Pulmonary artery endothelial cell (primary cell): ENCODE measurements around the gene PGA3. TPM values are rescaled to one million over a fixed set of nuclear protein-coding genes. Genes with fewer than 3 reads are reported as not detected.
"Not testable (repeated sequence)": the region's sequence is repeated elsewhere in the genome, so short reads cannot be mapped to it uniquely, and the experiment has no call there.

ENCODE experiments used
- DNase-seq: peaks from one replicate; pipeline ENCODE4 v3.0.0-alpha.2; 2011; ENCODE audit warnings: low read depth, low spot score
- total RNA-seq: library from RNA; depleted of rRNA; stranded (reverse); fragments of >200 nt; gene quantifications from 2 replicates; pipeline ENCODE4 v1.2.3, GENCODE V29; 2014

The PGA3 gene
- total RNA-seq, 1 donor from 2014 or later: not detected

GRCh38 chr11:61204502-61205059 lies 1.3 kb downstream of the PGA3 start:
- DNase-seq: not testable (repeated sequence)

GRCh38 chr11:61207636-61208310 lies 4.5 kb downstream of the PGA3 start:
- not testable (repeated sequence) for DNase-seq

GRCh38 chr11:61210629-61211028 lies 7.3 kb downstream of the PGA3 start:
- DNase-seq: not testable (repeated sequence)

GRCh38 chr11:61211327-61211952 lies 8.1 kb downstream of the PGA3 start:
- DNase-seq: not testable (repeated sequence)

- not testable (repeated sequence) for DNase-seq
Measured at GRCh38 chr11:61212202-61212601, 8.9 kb downstream of the PGA3 start.

- not testable (repeated sequence) for DNase-seq
Measured at GRCh38 chr11:61213711-61214324, 10.5 kb downstream of the PGA3 start.

- not testable (repeated sequence) for DNase-seq
Measured at GRCh38 chr11:61218306-61218705, 15.0 kb downstream of the PGA3 start.

- DNase-seq: not testable (repeated sequence)
Measured at GRCh38 chr11:61219016-61219415, 15.7 kb downstream of the PGA3 start.

GRCh38 chr11:61222047-61222446 lies 18.7 kb downstream of the PGA3 start, which contains the start of gene PGA4:
Gene PGA4, plus strand, starts transcription at chr11:61222347. Its CDS starts 54 bp downstream, at chr11:61222401.
- DNase-seq: not testable (repeated sequence)

GRCh38 chr11:61222692-61223091 lies 19.4 kb downstream of the PGA3 start:
- DNase-seq: not testable (repeated sequence)

GRCh38 chr11:61226457-61227137 lies 23.3 kb downstream of the PGA3 start:
- not testable (repeated sequence) for DNase-seq

- DNase-seq: not testable (repeated sequence)
Measured at GRCh38 chr11:61229458-61229857, 26.1 kb downstream of the PGA3 start.

GRCh38 chr11:61231033-61231432 lies 27.7 kb downstream of the PGA3 start:
- not testable (repeated sequence) for DNase-seq

GRCh38 chr11:61231585-61231984 lies 28.3 kb downstream of the PGA3 start:
- not testable (repeated sequence) for DNase-seq

- not testable (repeated sequence) for DNase-seq
Measured at GRCh38 chr11:61232548-61233145, 29.3 kb downstream of the PGA3 start.

GRCh38 chr11:61237130-61237529 lies 33.8 kb downstream of the PGA3 start:
- not testable (repeated sequence) for DNase-seq

- DNase-seq: not testable (repeated sequence)
Measured at GRCh38 chr11:61240288-61240687, 37.0 kb downstream of the PGA3 start.

GRCh38 chr11:61240875-61241274 lies 37.6 kb downstream of the PGA3 start, which contains the start of gene PGA5:
Gene PGA5, plus strand, starts transcription at chr11:61241175. Its CDS starts 52 bp downstream, at chr11:61241227.
- not testable (repeated sequence) for DNase-seq

- not testable (repeated sequence) for DNase-seq
Measured at GRCh38 chr11:61241526-61241925, 38.2 kb downstream of the PGA3 start.

- not testable (repeated sequence) for DNase-seq
Measured at GRCh38 chr11:61245284-61245964, 42.1 kb downstream of the PGA3 start.
